MM.1S (cell line): ENCODE results near the gene DNASE1L3.

ENCODE experiments used
- DNase-seq: peaks from one replicate; pipeline ENCODE4 v3.0.0-alpha.2; 2015
- H2AFZ ChIP-seq: fragments of 300-600 bp; sonication (generic); 2 replicates; pipeline ENCODE4 v1.6.0; 2016; ENCODE audit warnings: antibody characterized with exemption, low read length
- H3F3A ChIP-seq: fragments of 300-600 bp; sonication (generic); 2 replicates; pipeline ENCODE4 v1.6.1; 2016; ENCODE audit warnings: mild to moderate bottlenecking, antibody characterized with exemption, low read length, moderate library complexity, mixed read lengths; ENCODE audit not compliant: insufficient read depth
- H3K27ac ChIP-seq: fragments of 300-600 bp; sonication (generic); 2 replicates; pipeline ENCODE4 v1.5.1; 2016; ENCODE audit warnings: mild to moderate bottlenecking, low read length
- H3K27me3 ChIP-seq: fragments of 300-600 bp; sonication (generic); replicated peaks from 2 replicates; pipeline ENCODE4 v1.6.0; 2016; ENCODE audit warnings: low read length; ENCODE audit not compliant: insufficient read depth
- H3K36me3 ChIP-seq: fragments of 300-600 bp; sonication (generic); replicated peaks from 2 replicates; pipeline ENCODE4 v1.6.1; 2016; ENCODE audit warnings: mild to moderate bottlenecking, low read length, mixed read lengths; ENCODE audit not compliant: insufficient read depth
- H3K4me1 ChIP-seq: fragments of 300-600 bp; sonication (generic); 2 replicates; pipeline ENCODE4 v1.6.1; 2016; ENCODE audit warnings: low read length, mixed read lengths
- H3K4me2 ChIP-seq: fragments of 300-600 bp; sonication (generic); 2 replicates; pipeline ENCODE4 v1.6.0; 2016; ENCODE audit warnings: low read depth, low read length
- H3K4me3 ChIP-seq: fragments of 300-600 bp; sonication (generic); 2 replicates; pipeline ENCODE4 v1.5.1; 2016; ENCODE audit warnings: low read length, mixed read lengths
- H3K79me2 ChIP-seq: fragments of 300-600 bp; sonication (generic); 2 replicates; pipeline ENCODE4 v1.6.1; 2016; ENCODE audit warnings: mixed run types, low read length, mixed read lengths
- H3K9ac ChIP-seq: fragments of 300-600 bp; sonication (generic); 2 replicates; pipeline ENCODE4 v1.6.1; 2016; ENCODE audit warnings: low read length, mixed read lengths
- H3K9me2 ChIP-seq: fragments of 300-600 bp; sonication (generic); replicated peaks from 2 replicates; pipeline ENCODE4 v1.6.1; 2016; ENCODE audit warnings: mild to moderate bottlenecking, low read length, mixed read lengths; ENCODE audit not compliant: insufficient read depth
- H3K9me3 ChIP-seq: fragments of 300-600 bp; sonication (generic); replicated peaks from 2 replicates; pipeline ENCODE4 v1.6.1; 2016; ENCODE audit warnings: mild to moderate bottlenecking, low read length, mixed read lengths; ENCODE audit not compliant: insufficient read depth
- H4K20me1 ChIP-seq: fragments of 300-600 bp; sonication (generic); 2 replicates; pipeline ENCODE4 v1.6.1; 2016; ENCODE audit warnings: mild to moderate bottlenecking, low read length, moderate library complexity, mixed read lengths; ENCODE audit not compliant: insufficient read depth
- EZH2 ChIP-seq: fragments of 300-600 bp; sonication (generic); optimal IDR thresholded peaks from 2 replicates; pipeline ENCODE3; 2017; ENCODE audit warnings: low read depth, mild to moderate bottlenecking, antibody characterized with exemption, low read length, mixed read lengths
- EZH2phosphoT487 ChIP-seq: fragments of 300-600 bp; sonication (generic); IDR thresholded peaks from 2 replicates; pipeline ENCODE4 v1.6.1; 2018; ENCODE audit warnings: antibody characterized with exemption, low read length
- TF ChIP-seq, protein P1 (sequence below): fragments of 300-600 bp; sonication (generic); IDR thresholded peaks from 2 replicates; pipeline ENCODE4 v1.5.1; 2016; ENCODE audit warnings: antibody characterized with exemption, low read length, mixed read lengths

The DNASE1L3 gene

DNA sequence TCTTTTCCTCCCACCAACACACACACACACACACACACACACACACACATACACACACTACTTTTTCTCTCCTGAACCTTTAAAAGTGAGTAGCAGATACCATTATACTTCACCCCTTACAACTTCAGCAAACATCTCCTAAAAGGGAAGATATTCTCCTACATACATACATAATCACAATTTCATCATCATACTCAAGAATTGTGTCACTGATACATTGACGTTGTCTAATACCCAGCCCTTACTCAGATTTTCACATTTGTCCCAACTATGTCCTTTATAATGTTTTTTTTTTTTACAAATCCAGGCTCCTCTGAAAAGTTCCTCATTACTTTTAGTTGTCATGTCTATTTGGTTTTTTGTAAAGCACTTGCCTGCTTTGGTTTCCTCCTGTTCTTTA, 45.3 kb upstream of the DNASE1L3 start:
- no peaks in the 10 kb centered on the region for H3F3A ChIP-seq
- no peaks in the 10 kb centered on the region for H3K9me3 ChIP-seq
- no peaks in the 10 kb centered on the region for H4K20me1 ChIP-seq
- no peaks in the 10 kb centered on the region for H3K27me3 ChIP-seq
- TF ChIP-seq, protein P1, sequence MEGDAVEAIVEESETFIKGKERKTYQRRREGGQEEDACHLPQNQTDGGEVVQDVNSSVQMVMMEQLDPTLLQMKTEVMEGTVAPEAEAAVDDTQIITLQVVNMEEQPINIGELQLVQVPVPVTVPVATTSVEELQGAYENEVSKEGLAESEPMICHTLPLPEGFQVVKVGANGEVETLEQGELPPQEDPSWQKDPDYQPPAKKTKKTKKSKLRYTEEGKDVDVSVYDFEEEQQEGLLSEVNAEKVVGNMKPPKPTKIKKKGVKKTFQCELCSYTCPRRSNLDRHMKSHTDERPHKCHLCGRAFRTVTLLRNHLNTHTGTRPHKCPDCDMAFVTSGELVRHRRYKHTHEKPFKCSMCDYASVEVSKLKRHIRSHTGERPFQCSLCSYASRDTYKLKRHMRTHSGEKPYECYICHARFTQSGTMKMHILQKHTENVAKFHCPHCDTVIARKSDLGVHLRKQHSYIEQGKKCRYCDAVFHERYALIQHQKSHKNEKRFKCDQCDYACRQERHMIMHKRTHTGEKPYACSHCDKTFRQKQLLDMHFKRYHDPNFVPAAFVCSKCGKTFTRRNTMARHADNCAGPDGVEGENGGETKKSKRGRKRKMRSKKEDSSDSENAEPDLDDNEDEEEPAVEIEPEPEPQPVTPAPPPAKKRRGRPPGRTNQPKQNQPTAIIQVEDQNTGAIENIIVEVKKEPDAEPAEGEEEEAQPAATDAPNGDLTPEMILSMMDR = no peak
- TF ChIP-seq EZH2phosphoT487 (no peak), EZH2 (no peak)
- no peaks in the 10 kb centered on the region for H3K79me2 ChIP-seq
- no peaks in the 10 kb centered on the region for H3K36me3 ChIP-seq
- H3K4me1 ChIP-seq = no peaks in the 10 kb centered on the region
- H3K27ac ChIP-seq = no peak overlapping the region
- H3K4me3 ChIP-seq = no peak overlapping the region
- no peak overlapping the region for H3K4me2 ChIP-seq
- DNase-seq = no peak
- H3K9ac ChIP-seq = no peak overlapping the region
- no peak overlapping the region for H2AFZ ChIP-seq
- H3K9me2 ChIP-seq = no peaks in the 10 kb centered on the region

DNA sequence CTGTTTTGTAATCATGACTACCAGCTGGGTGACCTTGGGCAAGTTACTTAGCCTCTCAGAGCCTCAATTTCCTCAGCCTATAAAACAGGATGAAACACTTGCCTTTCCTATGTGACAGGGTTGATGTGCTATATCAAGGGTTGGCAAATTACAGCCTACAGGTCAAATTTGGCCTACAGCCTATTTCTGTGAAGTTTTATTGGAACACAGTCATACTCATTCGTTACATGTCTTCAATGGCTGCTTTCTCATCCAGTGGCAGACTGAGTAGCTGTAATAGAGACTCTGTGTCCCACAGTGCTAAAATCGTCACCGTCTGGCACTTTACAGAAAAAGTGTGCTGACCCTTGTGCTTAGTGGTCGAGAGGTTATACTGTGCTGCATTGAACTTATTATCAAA, 43.4 kb upstream of the DNASE1L3 start:
- DNase-seq = no peak
- H3K79me2 ChIP-seq = no peaks in the 10 kb centered on the region
- TF ChIP-seq EZH2 = no peak
- TF ChIP-seq, protein P1 = no peak
- TF ChIP-seq EZH2phosphoT487 = no peak
- no peaks in the 10 kb centered on the region for H3K4me1 ChIP-seq
- no peak overlapping the region for H3K4me2 ChIP-seq
- no peaks in the 10 kb centered on the region for H3K9me3 ChIP-seq
- no peak overlapping the region for H3K27ac ChIP-seq
- H3K4me3 ChIP-seq = no peak overlapping the region
- no peak overlapping the region for H2AFZ ChIP-seq
- no peaks in the 10 kb centered on the region for H3K9me2 ChIP-seq
- H3K9ac ChIP-seq = no peak overlapping the region
- H3K27me3 ChIP-seq = no peaks in the 10 kb centered on the region
- H3K36me3 ChIP-seq = no peaks in the 10 kb centered on the region
- no peaks in the 10 kb centered on the region for H4K20me1 ChIP-seq
- no peaks in the 10 kb centered on the region for H3F3A ChIP-seq

DNA sequence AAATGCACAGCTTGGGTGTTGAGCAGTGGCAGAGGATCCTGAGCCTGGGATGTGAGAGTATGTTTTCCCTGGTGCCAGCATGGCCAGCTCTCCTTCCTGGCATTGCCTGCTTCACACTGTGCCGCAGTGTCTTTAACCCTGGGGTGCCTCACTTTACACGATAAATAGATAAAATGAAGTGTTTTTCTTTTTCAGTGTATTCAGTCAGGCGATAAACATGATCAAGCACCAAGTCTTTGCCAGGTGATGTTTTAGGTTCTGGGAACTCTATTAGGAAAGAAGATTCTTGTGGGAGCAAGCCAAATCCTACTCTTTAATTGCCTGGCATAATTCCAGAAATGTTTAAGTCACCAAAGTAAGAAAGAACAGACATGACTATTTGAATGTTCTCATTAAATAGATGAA, 40.9 kb upstream of the DNASE1L3 start:
- no peaks in the 10 kb centered on the region for H3K4me1 ChIP-seq
- no peaks in the 10 kb centered on the region for H3K9me3 ChIP-seq
- no peaks in the 10 kb centered on the region for H3K9me2 ChIP-seq
- no peak overlapping the region for H3K27ac ChIP-seq
- no peak overlapping the region for H3K9ac ChIP-seq
- no peaks in the 10 kb centered on the region for H3K36me3 ChIP-seq
- H2AFZ ChIP-seq = no peak overlapping the region
- no peaks in the 10 kb centered on the region for H3F3A ChIP-seq
- DNase-seq = no peak
- no peak overlapping the region for H3K4me3 ChIP-seq
- no peaks in the 10 kb centered on the region for H3K27me3 ChIP-seq
- no peak overlapping the region for H3K4me2 ChIP-seq
- H4K20me1 ChIP-seq = no peaks in the 10 kb centered on the region
- no peaks in the 10 kb centered on the region for H3K79me2 ChIP-seq
- TF ChIP-seq EZH2 = no peak
- no peak for TF ChIP-seq EZH2phosphoT487
- TF ChIP-seq, protein P1 = no peak
